Measurements from ENCODE around the gene KCTD20.
A peak's percentile ranks its signal among the peaks of the same experiment; 100 is the strongest.
"Not testable (repeated sequence)": the region's sequence is repeated elsewhere in the genome, so short reads cannot be mapped to it uniquely, and the experiment has no call there.

The KCTD20 gene

GRCh38 chr6:36442671-36443470 lies at the start of gene KCTD20, which contains the start of gene PXT1:
Gene KCTD20 (plus strand): TSS chr6:36443000. CDS start chr6:36470098, 27,098 bp downstream.
Gene PXT1 (minus strand): TSS chr6:36442854. CDS start chr6:36426082, 16,772 bp downstream.
- peak; percentile 82 for DNase-seq (ENCODE audit: low read depth)

- no peak for DNase-seq (ENCODE audit: low read depth)
Observed at GRCh38 chr6:36399970-36400369, 42.8 kb upstream of the KCTD20 start.

GRCh38 chr6:36402481-36402880 lies 40.3 kb upstream of the KCTD20 start:
- no peak for DNase-seq (ENCODE audit: low read depth)

- no peak for DNase-seq (ENCODE audit: low read depth)
Observed at GRCh38 chr6:36404164-36404563, 38.6 kb upstream of the KCTD20 start.

- DNase-seq (ENCODE audit: low read depth), result not testable (repeated sequence)
Observed at GRCh38 chr6:36409718-36410117, 33.1 kb upstream of the KCTD20 start.

- DNase-seq (ENCODE audit: low read depth), result no peak
Observed at GRCh38 chr6:36413489-36414480, 29.0 kb upstream of the KCTD20 start.

- DNase-seq (ENCODE audit: low read depth), result no peak
Observed at GRCh38 chr6:36414481-36414880, 28.3 kb upstream of the KCTD20 start.

GRCh38 chr6:36418558-36418957 lies 24.2 kb upstream of the KCTD20 start:
- DNase-seq (ENCODE audit: low read depth), result no peak

- DNase-seq (ENCODE audit: low read depth), result no peak
Observed at GRCh38 chr6:36419310-36419709, 23.5 kb upstream of the KCTD20 start.

GRCh38 chr6:36422714-36423100 lies 20.1 kb upstream of the KCTD20 start:
- no peak for DNase-seq (ENCODE audit: low read depth)

GRCh38 chr6:36423101-36423824 lies 19.5 kb upstream of the KCTD20 start:
- DNase-seq (ENCODE audit: low read depth), result peak; percentile 98

GRCh38 chr6:36426622-36427021 lies 16.2 kb upstream of the KCTD20 start:
- DNase-seq (ENCODE audit: low read depth), result no peak

GRCh38 chr6:36428911-36429310 lies 13.9 kb upstream of the KCTD20 start:
- no peak for DNase-seq (ENCODE audit: low read depth)

GRCh38 chr6:36430351-36430750 lies 12.4 kb upstream of the KCTD20 start:
- DNase-seq (ENCODE audit: low read depth), result no peak

GRCh38 chr6:36431197-36431596 lies 11.6 kb upstream of the KCTD20 start:
- DNase-seq (ENCODE audit: low read depth), result no peak

- no peak for DNase-seq (ENCODE audit: low read depth)
Observed at GRCh38 chr6:36432151-36432671, 10.6 kb upstream of the KCTD20 start.

GRCh38 chr6:36436466-36436865 lies 6.3 kb upstream of the KCTD20 start:
- no peak for DNase-seq (ENCODE audit: low read depth)

GRCh38 chr6:36441307-36441894 lies 1.4 kb upstream of the KCTD20 start:
- DNase-seq (ENCODE audit: low read depth), result peak; percentile 81

GRCh38 chr6:36442103-36442670 lies 613 bp upstream of the KCTD20 start:
- DNase-seq (ENCODE audit: low read depth), result no peak

GRCh38 chr6:36443471-36444428 lies 950 bp downstream of the KCTD20 start:
- DNase-seq (ENCODE audit: low read depth), result no peak
